ENCODE data around the gene HNMT.
A peak's percentile ranks its signal among the peaks of the same experiment; 100 is the strongest.

Gene HNMT

DNA sequence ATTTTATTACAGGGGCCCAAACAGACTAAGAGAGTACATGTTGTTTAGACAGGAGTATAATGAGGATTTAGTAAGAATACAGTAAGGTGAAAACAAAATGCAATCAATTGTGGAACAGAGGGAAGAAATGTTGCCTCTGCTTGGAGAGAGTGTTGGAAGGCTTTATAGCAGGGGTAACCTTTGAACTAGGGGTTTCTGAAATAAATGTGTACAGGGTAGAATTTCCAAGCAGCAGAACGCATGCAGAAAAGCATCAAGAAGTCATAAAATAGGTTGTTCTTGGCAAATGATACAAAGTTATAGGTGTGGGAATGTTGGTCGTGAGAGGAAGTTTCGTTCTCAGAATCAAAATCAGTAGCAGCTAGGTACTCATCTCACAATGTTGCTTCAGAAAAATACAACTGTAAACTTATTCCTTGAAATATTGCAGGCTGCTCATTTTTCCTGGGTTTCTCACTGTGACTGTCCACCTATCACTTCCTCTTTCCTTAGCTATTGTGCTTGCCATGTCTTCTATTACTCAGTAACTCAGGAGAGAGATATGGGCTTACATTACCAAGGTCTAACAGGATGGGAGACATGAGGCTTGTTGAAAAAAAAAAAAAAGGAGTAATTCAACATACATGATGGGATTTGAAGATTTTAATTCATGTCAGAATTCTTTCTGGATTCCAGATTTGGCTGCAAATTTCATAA lies 17.1 kb upstream of the HNMT start:
- Histone ChIP-seq H3F3A (ENCODE audit: low read depth) (no peaks in the 10 kb centered on the region), H3K9me2 (replicated peaks; ENCODE audit: low read depth, low read length) (no peaks in the 10 kb centered on the region), H3K9me3 (ENCODE audit: insufficient read depth, low read depth, low read length) (no peaks in the 10 kb centered on the region), H3K27me3 (ENCODE audit: insufficient read depth, low read length, poor library complexity, severe bottlenecking) (no peaks in the 10 kb centered on the region), H3K9ac (ENCODE audit: low read depth, low read length, poor library complexity, severe bottlenecking) (no peak overlapping the region), H4K20me1 (ENCODE audit: insufficient read depth, low read length, poor library complexity, severe bottlenecking) (no peaks in the 10 kb centered on the region), H3K4me1 (ENCODE audit: insufficient read depth, low read length, poor library complexity, severe bottlenecking) (no peaks in the 10 kb centered on the region), H3K4me2 (ENCODE audit: low read depth, low read length, poor library complexity, severe bottlenecking) (no peak overlapping the region), H2AFZ (ENCODE audit: low read length) (no peak overlapping the region), H3K79me2 (ENCODE audit: insufficient read depth, low read length) (no peaks in the 10 kb centered on the region), H3K36me3 (ENCODE audit: insufficient read depth, low read length) (no peaks in the 10 kb centered on the region), H3K4me3 (ENCODE audit: low read length, poor library complexity, severe bottlenecking) (no peak overlapping the region)
- no peak for TF ChIP-seq EZH2phosphoT487 (IDR thresholded peaks at IDR 0.05; ENCODE audit: borderline replicate concordance)
- TF ChIP-seq, protein P1, sequence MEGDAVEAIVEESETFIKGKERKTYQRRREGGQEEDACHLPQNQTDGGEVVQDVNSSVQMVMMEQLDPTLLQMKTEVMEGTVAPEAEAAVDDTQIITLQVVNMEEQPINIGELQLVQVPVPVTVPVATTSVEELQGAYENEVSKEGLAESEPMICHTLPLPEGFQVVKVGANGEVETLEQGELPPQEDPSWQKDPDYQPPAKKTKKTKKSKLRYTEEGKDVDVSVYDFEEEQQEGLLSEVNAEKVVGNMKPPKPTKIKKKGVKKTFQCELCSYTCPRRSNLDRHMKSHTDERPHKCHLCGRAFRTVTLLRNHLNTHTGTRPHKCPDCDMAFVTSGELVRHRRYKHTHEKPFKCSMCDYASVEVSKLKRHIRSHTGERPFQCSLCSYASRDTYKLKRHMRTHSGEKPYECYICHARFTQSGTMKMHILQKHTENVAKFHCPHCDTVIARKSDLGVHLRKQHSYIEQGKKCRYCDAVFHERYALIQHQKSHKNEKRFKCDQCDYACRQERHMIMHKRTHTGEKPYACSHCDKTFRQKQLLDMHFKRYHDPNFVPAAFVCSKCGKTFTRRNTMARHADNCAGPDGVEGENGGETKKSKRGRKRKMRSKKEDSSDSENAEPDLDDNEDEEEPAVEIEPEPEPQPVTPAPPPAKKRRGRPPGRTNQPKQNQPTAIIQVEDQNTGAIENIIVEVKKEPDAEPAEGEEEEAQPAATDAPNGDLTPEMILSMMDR (conservative IDR thresholded peaks at IDR 0.05; ENCODE audit: low read length), result no peak

DNA sequence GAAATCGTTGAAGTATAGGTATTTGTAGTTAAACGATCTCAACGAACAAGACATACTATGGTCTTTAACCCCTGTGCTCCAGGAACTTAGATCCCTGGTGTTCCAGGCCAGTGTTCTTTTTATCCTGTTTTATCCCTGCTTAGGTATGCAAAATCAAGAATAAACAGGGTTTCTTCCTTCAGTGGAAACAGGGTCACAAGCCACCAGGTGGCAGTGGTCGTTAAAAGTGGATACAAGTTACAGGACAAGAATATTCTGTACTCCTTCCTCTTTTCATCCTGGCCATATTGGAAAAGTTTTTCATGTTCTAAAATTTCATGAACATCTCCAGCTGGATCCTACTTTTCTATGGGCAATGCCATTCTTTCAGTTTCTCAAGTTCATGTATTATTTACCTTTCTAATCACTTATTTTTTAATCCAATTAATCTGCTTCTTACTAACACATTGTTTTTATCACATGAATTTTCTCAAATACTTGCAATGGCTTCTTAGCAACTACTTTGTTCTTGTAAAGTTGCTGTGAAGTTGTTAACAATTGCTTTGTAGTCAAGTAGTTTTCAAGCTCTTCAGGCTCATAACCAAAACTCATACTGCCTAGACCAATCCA lies 16.4 kb upstream of the HNMT start:
- no peak overlapping the region for H3K4me2 ChIP-seq (ENCODE audit: low read depth, low read length, poor library complexity, severe bottlenecking)
- H3K9ac ChIP-seq (ENCODE audit: low read depth, low read length, poor library complexity, severe bottlenecking), result no peak overlapping the region
- no peaks in the 10 kb centered on the region for H3K27me3 ChIP-seq (ENCODE audit: insufficient read depth, low read length, poor library complexity, severe bottlenecking)
- no peaks in the 10 kb centered on the region for H4K20me1 ChIP-seq (ENCODE audit: insufficient read depth, low read length, poor library complexity, severe bottlenecking)
- no peak overlapping the region for H3K4me3 ChIP-seq (ENCODE audit: low read length, poor library complexity, severe bottlenecking)
- H2AFZ ChIP-seq (ENCODE audit: low read length), result no peak overlapping the region
- no peaks in the 10 kb centered on the region for H3K4me1 ChIP-seq (ENCODE audit: insufficient read depth, low read length, poor library complexity, severe bottlenecking)
- H3F3A ChIP-seq (ENCODE audit: low read depth), result no peaks in the 10 kb centered on the region
- H3K9me2 ChIP-seq (replicated peaks; ENCODE audit: low read depth, low read length), result no peaks in the 10 kb centered on the region
- no peaks in the 10 kb centered on the region for H3K36me3 ChIP-seq (ENCODE audit: insufficient read depth, low read length)
- no peaks in the 10 kb centered on the region for H3K9me3 ChIP-seq (ENCODE audit: insufficient read depth, low read depth, low read length)
- TF ChIP-seq, protein P1 (conservative IDR thresholded peaks at IDR 0.05; ENCODE audit: low read length), result peak; percentile 65
- no peak for TF ChIP-seq EZH2phosphoT487 (IDR thresholded peaks at IDR 0.05; ENCODE audit: borderline replicate concordance)
- no peaks in the 10 kb centered on the region for H3K79me2 ChIP-seq (ENCODE audit: insufficient read depth, low read length)

DNA sequence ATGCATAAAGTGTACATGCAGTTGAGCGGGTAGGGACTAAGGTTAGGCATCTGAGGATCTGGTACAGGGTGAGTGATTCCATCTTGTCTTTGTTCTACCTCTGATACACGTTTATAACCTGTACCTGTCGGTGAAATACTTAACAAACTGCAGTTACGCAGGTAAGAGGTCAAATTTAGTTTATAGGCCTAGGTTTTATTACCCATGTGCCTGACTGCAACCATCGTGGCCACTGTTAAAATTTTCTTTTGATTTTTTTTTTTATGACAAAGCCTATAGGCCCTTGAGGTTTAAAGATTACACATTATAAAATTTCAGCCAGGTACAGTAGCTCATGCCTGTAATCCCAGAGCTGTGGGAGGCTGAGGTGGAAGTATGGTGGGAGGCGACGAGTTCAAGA lies 15.4 kb upstream of the HNMT start:
- H3K27me3 ChIP-seq (ENCODE audit: insufficient read depth, low read length, poor library complexity, severe bottlenecking), result no peaks in the 10 kb centered on the region
- no peaks in the 10 kb centered on the region for H3F3A ChIP-seq (ENCODE audit: low read depth)
- H3K9me3 ChIP-seq (ENCODE audit: insufficient read depth, low read depth, low read length), result no peaks in the 10 kb centered on the region
- no peak overlapping the region for H2AFZ ChIP-seq (ENCODE audit: low read length)
- H3K9ac ChIP-seq (ENCODE audit: low read depth, low read length, poor library complexity, severe bottlenecking), result no peak overlapping the region
- TF ChIP-seq, protein P1 (conservative IDR thresholded peaks at IDR 0.05; ENCODE audit: low read length), result no peak
- no peak for TF ChIP-seq EZH2phosphoT487 (IDR thresholded peaks at IDR 0.05; ENCODE audit: borderline replicate concordance)
- H4K20me1 ChIP-seq (ENCODE audit: insufficient read depth, low read length, poor library complexity, severe bottlenecking), result no peaks in the 10 kb centered on the region
- no peaks in the 10 kb centered on the region for H3K79me2 ChIP-seq (ENCODE audit: insufficient read depth, low read length)
- no peak overlapping the region for H3K4me3 ChIP-seq (ENCODE audit: low read length, poor library complexity, severe bottlenecking)
- no peaks in the 10 kb centered on the region for H3K9me2 ChIP-seq (replicated peaks; ENCODE audit: low read depth, low read length)
- H3K36me3 ChIP-seq (ENCODE audit: insufficient read depth, low read length), result no peaks in the 10 kb centered on the region
- H3K4me1 ChIP-seq (ENCODE audit: insufficient read depth, low read length, poor library complexity, severe bottlenecking), result no peaks in the 10 kb centered on the region
- H3K4me2 ChIP-seq (ENCODE audit: low read depth, low read length, poor library complexity, severe bottlenecking), result no peak overlapping the region

Measured in Loucy (cell line).